Measurements from ENCODE around the gene OR13C8.

Gene OR13C8

DNA sequence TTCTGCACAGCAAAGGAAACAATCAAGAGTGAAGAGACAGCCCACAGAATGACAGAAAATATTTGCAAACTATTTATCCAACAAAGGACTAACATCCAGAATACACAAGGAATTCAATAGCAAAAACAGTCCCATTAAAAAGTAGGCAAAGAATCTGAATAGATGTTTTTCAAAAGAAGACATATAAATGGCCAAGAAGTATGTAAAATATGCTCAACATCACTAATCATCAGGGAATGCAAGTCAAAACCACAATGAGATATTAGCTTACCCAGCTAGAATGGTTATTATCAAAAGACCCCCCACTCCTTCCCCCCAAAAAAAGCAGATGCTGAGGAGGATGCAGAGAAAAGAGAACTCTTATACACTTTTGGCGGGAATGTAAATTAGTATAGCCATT is 13.4 kb upstream of the OR13C8 start:
- no peak for DNase-seq (ENCODE audit: low read depth, low spot score)
- TF ChIP-seq, protein P1, sequence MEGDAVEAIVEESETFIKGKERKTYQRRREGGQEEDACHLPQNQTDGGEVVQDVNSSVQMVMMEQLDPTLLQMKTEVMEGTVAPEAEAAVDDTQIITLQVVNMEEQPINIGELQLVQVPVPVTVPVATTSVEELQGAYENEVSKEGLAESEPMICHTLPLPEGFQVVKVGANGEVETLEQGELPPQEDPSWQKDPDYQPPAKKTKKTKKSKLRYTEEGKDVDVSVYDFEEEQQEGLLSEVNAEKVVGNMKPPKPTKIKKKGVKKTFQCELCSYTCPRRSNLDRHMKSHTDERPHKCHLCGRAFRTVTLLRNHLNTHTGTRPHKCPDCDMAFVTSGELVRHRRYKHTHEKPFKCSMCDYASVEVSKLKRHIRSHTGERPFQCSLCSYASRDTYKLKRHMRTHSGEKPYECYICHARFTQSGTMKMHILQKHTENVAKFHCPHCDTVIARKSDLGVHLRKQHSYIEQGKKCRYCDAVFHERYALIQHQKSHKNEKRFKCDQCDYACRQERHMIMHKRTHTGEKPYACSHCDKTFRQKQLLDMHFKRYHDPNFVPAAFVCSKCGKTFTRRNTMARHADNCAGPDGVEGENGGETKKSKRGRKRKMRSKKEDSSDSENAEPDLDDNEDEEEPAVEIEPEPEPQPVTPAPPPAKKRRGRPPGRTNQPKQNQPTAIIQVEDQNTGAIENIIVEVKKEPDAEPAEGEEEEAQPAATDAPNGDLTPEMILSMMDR (IDR thresholded peaks at IDR 0.05; ENCODE audit: insufficient read depth, low read length, missing control alignments) = no peak
- no peak overlapping the region for H3K4me3 ChIP-seq (ENCODE audit: low read depth, low read length)
- POLR2A ChIA-PET = no interaction called here
- CTCF ChIA-PET = no interaction called here

DNA sequence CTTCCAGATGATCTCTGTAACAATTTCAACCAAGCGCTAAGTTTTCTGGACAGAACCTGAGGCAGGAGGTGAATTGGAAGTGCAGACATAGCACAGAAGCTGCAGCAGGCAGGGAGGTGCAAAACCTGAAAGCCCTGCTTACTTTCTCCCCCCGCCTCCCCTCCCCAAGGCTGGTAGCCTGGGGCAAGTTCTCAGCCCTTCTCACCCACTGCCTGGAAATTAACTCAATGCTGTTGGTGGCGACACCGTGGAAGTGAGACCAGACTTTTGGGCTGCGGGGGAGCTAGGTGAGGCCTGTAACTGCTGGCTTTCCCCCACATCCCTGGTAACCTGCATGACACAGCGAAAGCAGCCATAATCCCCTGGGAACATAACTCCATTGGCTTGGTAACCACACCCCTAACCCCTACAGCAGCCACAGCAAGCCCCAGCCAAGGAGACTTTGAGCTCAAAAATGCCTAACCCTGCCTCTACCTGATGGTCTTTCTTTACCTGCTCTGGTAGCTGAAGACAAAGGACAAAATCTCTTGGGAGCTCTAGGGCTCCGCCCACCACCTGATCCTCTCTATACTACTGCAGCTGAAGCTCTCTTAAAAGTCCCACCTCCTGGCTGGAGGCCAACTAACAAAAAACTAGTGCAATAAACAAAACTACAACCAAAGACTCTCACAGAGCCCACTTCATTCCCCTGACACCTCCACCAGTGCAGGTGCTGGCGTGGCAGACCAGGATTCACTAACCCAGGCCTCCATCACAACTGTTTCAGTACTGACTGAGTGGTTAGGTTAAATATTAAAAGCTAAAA is 11.9 kb upstream of the OR13C8 start:
- no peak for DNase-seq (ENCODE audit: low read depth, low spot score)
- TF ChIP-seq, protein P1 (IDR thresholded peaks at IDR 0.05; ENCODE audit: insufficient read depth, low read length, missing control alignments) = no peak
- POLR2A ChIA-PET = no interaction called here

DNA sequence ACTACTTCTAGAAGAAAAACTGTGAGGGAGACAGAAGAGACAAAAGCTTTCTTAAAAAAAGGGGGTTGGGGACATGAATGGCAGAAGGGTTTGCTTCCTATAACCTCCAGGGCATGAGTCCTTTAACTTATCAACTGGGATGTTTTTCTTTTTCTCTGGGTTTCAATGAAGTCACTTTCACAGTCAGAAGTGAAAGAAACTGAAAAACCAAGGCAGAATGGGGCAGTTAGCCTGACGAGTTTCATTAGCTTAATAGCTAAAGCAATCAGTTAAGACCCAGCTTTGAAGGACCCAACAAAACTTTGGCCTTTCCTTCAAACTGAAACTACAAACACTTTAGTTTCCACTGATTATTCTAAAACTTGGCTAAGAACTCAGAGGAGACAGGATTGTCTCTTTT is 4.6 kb upstream of the OR13C8 start:
- DNase-seq (ENCODE audit: low read depth, low spot score) = no peak
- no peak overlapping the region for H3K4me3 ChIP-seq (ENCODE audit: low read depth, low read length)
- TF ChIP-seq, protein P1 (IDR thresholded peaks at IDR 0.05; ENCODE audit: insufficient read depth, low read length, missing control alignments) = no peak
- POLR2A ChIA-PET = no interaction called here
- CTCF ChIA-PET = no interaction called here

More for the DNA sequence above, 11.9 kb upstream of the OR13C8 start:
- CTCF ChIA-PET = no interaction called here
- H3K4me3 ChIP-seq (ENCODE audit: low read depth, low read length) = no peak overlapping the region

DNA sequence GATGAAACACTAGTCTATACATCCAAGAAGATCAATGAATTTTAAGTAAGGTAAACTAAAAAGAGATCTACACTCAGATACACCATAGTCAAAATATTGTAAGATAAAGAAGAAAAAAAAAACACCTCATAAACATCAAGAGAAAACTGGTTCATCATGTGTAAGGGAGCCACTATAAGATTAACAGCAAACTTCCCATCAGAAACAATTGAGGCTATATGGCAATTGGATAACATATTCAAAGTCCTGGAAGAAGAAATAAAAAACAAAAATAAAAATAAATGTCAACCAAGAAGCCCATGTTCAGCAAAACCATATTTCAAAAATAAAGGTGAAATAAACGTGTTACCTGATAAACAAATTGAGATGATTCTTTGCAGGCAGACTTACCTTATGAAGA is 3.6 kb downstream of the OR13C8 start:
- TF ChIP-seq, protein P1 (IDR thresholded peaks at IDR 0.05; ENCODE audit: insufficient read depth, low read length, missing control alignments) = no peak
- no peak overlapping the region for H3K4me3 ChIP-seq (ENCODE audit: low read depth, low read length)
- ChIA-PET POLR2A (no interaction called here), CTCF (no interaction called here)
- no peak for DNase-seq (ENCODE audit: low read depth, low spot score)

DNA sequence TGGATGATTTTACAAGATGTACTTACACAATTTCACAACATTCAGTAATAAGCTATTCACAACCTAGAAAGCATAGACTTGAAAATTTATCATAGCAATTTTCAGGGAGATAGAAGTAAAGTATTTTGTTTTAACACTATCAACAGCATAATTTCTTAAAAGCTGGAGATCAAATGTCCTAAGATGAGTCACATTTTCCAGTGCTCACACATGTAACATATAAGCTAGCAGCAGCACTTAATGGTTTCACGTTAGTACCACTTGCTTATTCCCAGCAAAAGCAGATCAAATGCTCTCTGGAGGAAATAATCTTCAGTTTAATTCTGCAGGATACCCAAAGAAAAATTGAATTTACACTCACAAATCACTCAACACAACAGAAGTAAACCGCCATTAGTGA is 6.5 kb downstream of the OR13C8 start:
- POLR2A ChIA-PET = no interaction called here
- H3K4me3 ChIP-seq (ENCODE audit: low read depth, low read length) = no peak overlapping the region
- DNase-seq (ENCODE audit: low read depth, low spot score) = no peak
- TF ChIP-seq, protein P1 (IDR thresholded peaks at IDR 0.05; ENCODE audit: insufficient read depth, low read length, missing control alignments) = no peak
- CTCF ChIA-PET = no interaction called here

DNA sequence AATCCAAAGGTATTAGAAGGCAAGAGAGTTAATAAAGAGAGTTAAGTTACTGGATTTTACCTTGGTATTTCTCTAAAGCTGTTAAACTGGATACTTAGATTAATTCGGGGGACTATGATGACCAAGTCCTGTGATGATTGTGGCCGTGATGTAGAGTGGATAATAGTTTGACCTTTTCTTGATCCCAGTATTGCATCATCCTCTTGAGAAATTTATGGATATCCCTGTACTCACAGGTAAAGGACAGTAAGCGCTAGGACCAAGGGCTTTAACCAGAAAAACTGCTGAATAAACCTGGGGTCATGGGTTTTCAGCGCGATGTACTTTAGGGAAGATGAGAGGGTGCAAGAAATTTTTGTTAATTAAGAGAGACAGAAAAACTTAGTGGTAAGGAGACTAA is 8.3 kb downstream of the OR13C8 start:
- no peak overlapping the region for H3K4me3 ChIP-seq (ENCODE audit: low read depth, low read length)
- CTCF ChIA-PET = no interaction called here
- TF ChIP-seq, protein P1 (IDR thresholded peaks at IDR 0.05; ENCODE audit: insufficient read depth, low read length, missing control alignments) = no peak
- DNase-seq (ENCODE audit: low read depth, low spot score) = no peak
- POLR2A ChIA-PET = no interaction called here
